NOMO-1 (cell line): ENCODE measurements around the gene NRF1.
"Not testable (repeated sequence)": the region's sequence is repeated elsewhere in the genome, so short reads cannot be mapped to it uniquely, and the experiment has no call there.

Source experiments
- DNase-seq, 2 experiments: peaks; one replicate each; lab custom pipeline; 2025; ENCODE audit not compliant: unreplicated experiment in 2 of 2; lab: John Stamatoyannopoulos, UW

NRF1 gene

GRCh38 chr7:129779602-129780256, 168.2 kb downstream of the NRF1 start:
- DNase-seq = no peak

- peak; percentile 8 to 17 for DNase-seq
These were observed 168.9 kb downstream of the NRF1 start for GRCh38 chr7:129780257-129780973.

GRCh38 chr7:129780974-129781927, 169.7 kb downstream of the NRF1 start:
- no peak for DNase-seq

- DNase-seq = no peak
These were observed 170.7 kb downstream of the NRF1 start for GRCh38 chr7:129781928-129782817.

- no peak for DNase-seq
These were observed 171.5 kb downstream of the NRF1 start for GRCh38 chr7:129782818-129783583.

- DNase-seq = no peak
These were observed 172.0 kb downstream of the NRF1 start for GRCh38 chr7:129783584-129783919.

- DNase-seq = no peak
These were observed 172.9 kb downstream of the NRF1 start for GRCh38 chr7:129784437-129784782.

GRCh38 chr7:129784783-129785684, 173.5 kb downstream of the NRF1 start:
- peak in 1 of 2 experiments; percentile 8 for DNase-seq

GRCh38 chr7:129785685-129786514, 174.4 kb downstream of the NRF1 start:
- no peak for DNase-seq

GRCh38 chr7:129786825-129787563, 175.5 kb downstream of the NRF1 start:
- no peak for DNase-seq

- DNase-seq = no peak
These were observed 177.5 kb downstream of the NRF1 start for GRCh38 chr7:129789000-129789399.

- DNase-seq = no peak
These were observed 178.1 kb downstream of the NRF1 start for GRCh38 chr7:129789652-129790051.

GRCh38 chr7:129790136-129790535, 178.6 kb downstream of the NRF1 start:
- DNase-seq = no peak

- no peak for DNase-seq
These were observed 181.2 kb downstream of the NRF1 start for GRCh38 chr7:129792721-129793120.

GRCh38 chr7:129793506-129794310, 182.2 kb downstream of the NRF1 start:
- DNase-seq = no peak

GRCh38 chr7:129794461-129794860, 182.9 kb downstream of the NRF1 start:
- DNase-seq = not testable (repeated sequence)
